SK-N-MC (cell line): ENCODE results near the gene IMMT.

Experiments used
- EZH2 ChIP-seq: fragments of 200-600 bp; sonication (generic); IDR thresholded peaks from one replicate; pipeline ENCODE4 v1.6.1; 2017; ENCODE audit warnings: antibody characterized with exemption
- FOXP2 ChIP-seq: optimal IDR thresholded peaks from 2 replicates; pipeline ENCODE3; 2011; ENCODE audit warnings: mild to moderate bottlenecking, moderate library complexity; ENCODE audit not compliant: insufficient read depth; ENCODE audit errors: extremely low read length, control extremely low read depth
- POLR2AphosphoS5 ChIP-seq: IDR thresholded peaks from 2 replicates; pipeline ENCODE4 v1.6.1; 2012; ENCODE audit warnings: mild to moderate bottlenecking, low read depth, low read length, borderline replicate concordance

GRCh38 chr2:86105252-86105968 is 89.9 kb downstream of the IMMT start, which contains the start of gene POLR1A:
- TF ChIP-seq POLR2AphosphoS5 = peak; percentile 54; the same call in 1 of the 2 replicates
- TF ChIP-seq EZH2 = no peak
- TF ChIP-seq FOXP2 = no peak
